Type B pancreatic cell (in vitro differentiated cells): ENCODE measurements around the gene DLX3. TPM values are rescaled to one million over a fixed set of nuclear protein-coding genes. Genes with fewer than 3 reads are reported as not detected.

Source experiments
- DNase-seq: peaks from one replicate; pipeline ENCODE4 v3.0.0; 2021; ENCODE audit warnings: mixed read lengths; ENCODE audit not compliant: unreplicated experiment; ENCODE audit errors: extremely low spot score
- H3K27ac Mint-ChIP-seq: 2 replicates; pipeline ENCODE4 v1.8.0; 2021; ENCODE audit warnings: mild to moderate bottlenecking, mixed read lengths
- H3K27me3 Mint-ChIP-seq: 2 replicates; pipeline ENCODE4 v1.8.0; 2021; ENCODE audit warnings: mixed read lengths
- H3K36me3 Mint-ChIP-seq: 2 replicates; pipeline ENCODE4 v1.8.0; 2021; ENCODE audit warnings: mixed read lengths
- H3K4me1 Mint-ChIP-seq: one replicate; pipeline ENCODE4 v1.8.0; 2021; ENCODE audit warnings: mixed read lengths; ENCODE audit not compliant: unreplicated experiment
- H3K4me3 Mint-ChIP-seq: 2 replicates; pipeline ENCODE4 v1.8.0; 2021; ENCODE audit warnings: mild to moderate bottlenecking, mixed read lengths
- H3K9me3 Mint-ChIP-seq: 2 replicates; pipeline ENCODE4 v1.8.0; 2021; ENCODE audit warnings: mixed read lengths
- total RNA-seq: library from RNA; stranded (reverse); gene quantifications from 2 replicates; pipeline ENCODE4 v1.2.1, GENCODE V29; 2021; ENCODE audit warnings: low replicate concordance
- TF ChIP-seq, protein P1 (sequence below): fragments of 200-600 bp; sonication (generic); conservative IDR thresholded peaks from 2 replicates; pipeline ENCODE4 v1.5.0; 2021; ENCODE audit warnings: antibody characterized with exemption, mild to moderate bottlenecking

The DLX3 gene
- total RNA-seq, 1 donor from 2014 or later = 15.9 TPM

DNA sequence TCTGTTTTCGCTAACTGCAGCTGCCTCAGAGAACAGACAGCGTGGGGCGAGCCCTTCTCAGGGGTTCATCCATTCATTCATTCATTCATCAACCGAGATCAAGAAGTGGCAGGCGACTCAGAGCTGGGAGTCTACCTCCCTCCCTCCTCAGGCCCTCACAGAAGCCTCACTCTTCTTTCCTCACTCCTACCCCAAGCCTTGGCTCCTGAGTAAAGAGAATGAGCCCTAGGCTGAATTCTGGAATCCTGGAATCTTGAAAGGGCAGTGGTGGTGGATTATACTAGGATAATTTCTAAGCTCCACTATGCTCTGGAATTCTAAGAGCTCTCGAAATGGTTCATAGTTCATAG, 2.3 kb upstream of the DLX3 start:
- H3K27me3 Mint-ChIP-seq = peaks cover 80% of the 10 kb centered on the region
- no peak overlapping the region for H3K27ac Mint-ChIP-seq

DNA sequence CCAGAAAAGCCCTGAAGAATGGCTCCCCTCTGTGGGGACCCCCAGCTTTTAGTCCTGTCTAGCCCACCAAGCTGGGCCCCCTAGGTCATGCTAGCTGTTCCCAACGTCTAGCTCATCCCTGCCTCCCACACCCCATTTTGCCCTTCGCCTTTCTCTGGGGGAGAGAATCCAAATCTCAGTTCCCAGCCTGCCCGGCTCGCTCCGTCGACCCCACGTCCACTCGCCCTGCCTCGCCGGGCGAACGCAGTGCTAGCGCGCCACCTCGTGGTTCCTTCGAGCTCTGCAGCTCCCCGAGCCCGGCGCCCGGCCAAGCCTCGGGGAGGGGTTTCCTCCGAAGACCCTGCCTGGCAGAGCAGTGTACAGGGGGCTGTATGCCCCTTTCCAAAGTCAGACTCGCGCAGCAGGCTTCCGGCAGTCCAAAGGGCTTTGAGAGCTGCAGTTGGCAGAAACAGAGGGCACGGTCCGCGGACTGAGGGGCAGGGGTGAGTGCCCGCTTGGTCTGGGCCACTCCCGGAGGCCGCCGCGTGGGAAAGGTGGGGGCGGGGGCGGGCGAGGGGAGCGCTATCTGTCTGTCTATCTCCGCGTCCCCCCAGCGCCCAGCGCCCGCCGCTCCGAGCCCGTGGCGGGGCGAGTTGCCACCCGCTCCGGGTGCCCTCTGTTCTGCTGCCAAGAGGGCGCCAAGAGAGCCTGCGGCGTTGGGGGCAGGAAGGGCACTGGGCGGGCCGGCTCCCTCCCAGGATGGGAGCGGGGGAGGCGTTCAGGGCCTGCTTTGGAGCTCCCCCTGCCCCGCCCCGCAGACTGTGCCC, 1.7 kb upstream of the DLX3 start:
- peak; percentile 87 for DNase-seq
- Mint-ChIP-seq H3K9me3 (no peaks in the 10 kb centered on the region), H3K27ac (peak overlapping the region; percentile 34), H3K36me3 (peaks cover 3% of the 10 kb centered on the region), H3K4me1 (peaks cover 25% of the 10 kb centered on the region), H3K27me3 (peaks cover 79% of the 10 kb centered on the region), H3K4me3 (peak overlapping the region; percentile 78)
- TF ChIP-seq, protein P1, sequence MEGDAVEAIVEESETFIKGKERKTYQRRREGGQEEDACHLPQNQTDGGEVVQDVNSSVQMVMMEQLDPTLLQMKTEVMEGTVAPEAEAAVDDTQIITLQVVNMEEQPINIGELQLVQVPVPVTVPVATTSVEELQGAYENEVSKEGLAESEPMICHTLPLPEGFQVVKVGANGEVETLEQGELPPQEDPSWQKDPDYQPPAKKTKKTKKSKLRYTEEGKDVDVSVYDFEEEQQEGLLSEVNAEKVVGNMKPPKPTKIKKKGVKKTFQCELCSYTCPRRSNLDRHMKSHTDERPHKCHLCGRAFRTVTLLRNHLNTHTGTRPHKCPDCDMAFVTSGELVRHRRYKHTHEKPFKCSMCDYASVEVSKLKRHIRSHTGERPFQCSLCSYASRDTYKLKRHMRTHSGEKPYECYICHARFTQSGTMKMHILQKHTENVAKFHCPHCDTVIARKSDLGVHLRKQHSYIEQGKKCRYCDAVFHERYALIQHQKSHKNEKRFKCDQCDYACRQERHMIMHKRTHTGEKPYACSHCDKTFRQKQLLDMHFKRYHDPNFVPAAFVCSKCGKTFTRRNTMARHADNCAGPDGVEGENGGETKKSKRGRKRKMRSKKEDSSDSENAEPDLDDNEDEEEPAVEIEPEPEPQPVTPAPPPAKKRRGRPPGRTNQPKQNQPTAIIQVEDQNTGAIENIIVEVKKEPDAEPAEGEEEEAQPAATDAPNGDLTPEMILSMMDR = peak; percentile 98

More for the DNA sequence above, 2.3 kb upstream of the DLX3 start:
- TF ChIP-seq, protein P1 = no peak
- DNase-seq = no peak
- H3K36me3 Mint-ChIP-seq = no peaks in the 10 kb centered on the region
- peak overlapping the region; percentile 65 for H3K4me3 Mint-ChIP-seq
- H3K4me1 Mint-ChIP-seq = peaks cover 25% of the 10 kb centered on the region
- H3K9me3 Mint-ChIP-seq = no peaks in the 10 kb centered on the region

DNA sequence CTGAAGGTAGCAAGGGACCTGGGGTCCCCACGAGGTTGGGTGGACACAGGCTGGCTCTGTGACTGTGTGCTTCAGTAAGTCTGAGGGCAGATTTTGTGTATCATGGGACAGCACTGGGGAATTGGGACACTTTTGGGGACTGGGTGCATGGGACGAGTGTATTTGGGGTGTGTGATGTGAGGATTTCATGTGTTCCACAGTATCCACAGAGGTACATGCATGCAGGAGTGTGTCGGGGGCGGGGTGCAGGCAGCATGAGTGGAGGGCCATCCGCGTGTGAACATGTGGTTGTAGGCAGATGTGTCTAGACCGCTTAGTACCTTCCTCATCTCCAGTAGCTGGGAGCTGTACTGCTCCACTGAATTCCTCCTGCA, 1.1 kb upstream of the DLX3 start:
- TF ChIP-seq, protein P1 = no peak
- Mint-ChIP-seq H3K4me1 (peaks cover 25% of the 10 kb centered on the region), H3K36me3 (peaks cover 3% of the 10 kb centered on the region), H3K4me3 (peak overlapping the region; percentile 78), H3K27ac (peak overlapping the region; percentile 34), H3K27me3 (peaks cover 78% of the 10 kb centered on the region), H3K9me3 (no peaks in the 10 kb centered on the region)
- no peak for DNase-seq

DNA sequence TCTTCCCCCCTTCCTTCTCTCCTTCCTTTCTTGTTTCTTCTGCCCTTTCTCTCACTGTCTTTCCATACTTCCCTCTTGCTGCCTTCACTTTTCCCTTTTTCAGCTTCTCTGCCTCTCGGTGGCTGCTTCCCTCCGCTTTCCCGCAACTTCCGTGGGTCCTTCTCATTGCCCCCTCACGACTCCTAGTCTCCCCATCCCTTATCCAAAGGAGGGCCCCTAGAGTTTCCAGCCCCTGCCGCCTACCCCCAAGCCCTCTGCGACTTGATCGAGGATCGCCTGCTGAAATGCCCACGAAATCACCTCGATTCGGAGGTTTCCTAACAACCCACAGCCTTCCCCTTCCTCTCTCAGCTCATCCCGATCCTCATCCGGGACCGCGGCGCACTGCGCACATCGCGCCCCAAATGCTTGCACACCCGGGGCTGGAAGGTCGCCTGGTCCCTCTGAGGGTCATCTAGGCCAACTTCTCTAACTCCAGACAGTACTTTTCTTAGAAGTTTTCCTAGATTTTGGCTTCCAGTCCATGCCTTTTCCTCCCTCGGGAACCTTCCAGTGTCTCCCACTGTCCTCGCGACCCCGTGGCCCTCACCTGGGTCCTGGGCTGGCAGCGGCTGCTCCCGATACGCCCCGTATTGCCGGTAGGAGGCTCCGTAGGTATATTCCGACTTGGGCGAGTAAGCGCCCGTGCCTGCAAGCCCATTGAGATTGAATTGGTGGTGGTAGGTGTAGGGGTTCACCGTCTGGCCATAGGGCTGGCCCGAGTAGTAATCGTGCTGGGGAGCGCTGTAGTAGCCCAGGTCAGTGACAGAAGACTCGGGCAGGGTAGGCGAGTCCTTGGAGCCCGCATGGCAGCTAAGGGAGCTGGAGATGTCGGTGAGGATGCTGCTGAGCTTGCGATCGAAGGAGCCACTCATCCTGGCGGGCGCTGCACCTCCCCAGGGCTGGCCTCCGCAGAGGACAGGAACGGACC, 654 bp downstream of the DLX3 start:
- Mint-ChIP-seq H3K36me3 (peaks cover 3% of the 10 kb centered on the region), H3K27me3 (peaks cover 76% of the 10 kb centered on the region), H3K4me1 (peaks cover 25% of the 10 kb centered on the region), H3K27ac (peak overlapping the region; percentile 79), H3K9me3 (no peaks in the 10 kb centered on the region), H3K4me3 (peak overlapping the region; percentile 95)
- TF ChIP-seq, protein P1 = no peak
- DNase-seq = no peak

DNA sequence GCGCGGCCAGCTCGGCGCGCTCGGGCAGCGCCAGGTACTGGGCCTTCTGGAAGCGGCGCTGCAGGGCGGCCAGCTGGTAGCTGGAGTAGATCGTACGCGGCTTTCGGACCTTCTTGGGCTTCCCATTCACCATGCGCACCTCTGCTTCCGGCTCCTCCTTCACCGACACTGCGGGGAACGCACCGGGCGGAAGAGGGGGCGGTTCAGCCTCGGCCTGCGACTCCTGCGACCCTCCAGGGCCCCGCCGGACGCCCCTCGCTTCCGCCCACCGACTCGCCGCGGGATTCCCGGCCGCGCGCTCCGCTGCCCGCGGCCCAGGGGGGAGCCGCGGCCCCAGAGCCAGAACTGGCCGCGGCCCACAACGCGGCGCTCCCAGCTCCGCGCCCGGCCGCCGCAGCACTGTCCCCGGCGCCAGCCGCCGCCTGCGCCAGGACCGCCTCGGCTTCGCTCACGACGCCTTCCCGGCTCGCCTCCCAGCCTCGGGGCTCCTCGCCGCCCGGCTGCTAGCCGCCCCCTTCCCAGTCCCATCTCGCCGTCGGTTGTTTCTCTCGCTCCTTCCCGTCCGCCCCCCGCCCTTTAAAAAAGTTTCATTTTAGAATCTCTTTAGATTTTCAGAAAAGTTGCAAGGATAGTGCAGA, 1.5 kb downstream of the DLX3 start:
- Mint-ChIP-seq H3K9me3 (no peaks in the 10 kb centered on the region), H3K27me3 (peaks cover 77% of the 10 kb centered on the region), H3K4me1 (peaks cover 31% of the 10 kb centered on the region), H3K27ac (peak overlapping the region; percentile 79), H3K4me3 (peak overlapping the region; percentile 95), H3K36me3 (peaks cover 3% of the 10 kb centered on the region)
- no peak for DNase-seq
- TF ChIP-seq, protein P1 = no peak
